GM19351 (cell line): ENCODE data around the gene PPP2R1B.

Experiments
- ATAC-seq: cut with Tn5 transposase; IDR thresholded peaks from one replicate; pipeline ENCODE4 v1.9.1; 2021; ENCODE audit warnings: mild to moderate bottlenecking, moderate library complexity; ENCODE audit not compliant: unreplicated experiment

The PPP2R1B gene

DNA sequence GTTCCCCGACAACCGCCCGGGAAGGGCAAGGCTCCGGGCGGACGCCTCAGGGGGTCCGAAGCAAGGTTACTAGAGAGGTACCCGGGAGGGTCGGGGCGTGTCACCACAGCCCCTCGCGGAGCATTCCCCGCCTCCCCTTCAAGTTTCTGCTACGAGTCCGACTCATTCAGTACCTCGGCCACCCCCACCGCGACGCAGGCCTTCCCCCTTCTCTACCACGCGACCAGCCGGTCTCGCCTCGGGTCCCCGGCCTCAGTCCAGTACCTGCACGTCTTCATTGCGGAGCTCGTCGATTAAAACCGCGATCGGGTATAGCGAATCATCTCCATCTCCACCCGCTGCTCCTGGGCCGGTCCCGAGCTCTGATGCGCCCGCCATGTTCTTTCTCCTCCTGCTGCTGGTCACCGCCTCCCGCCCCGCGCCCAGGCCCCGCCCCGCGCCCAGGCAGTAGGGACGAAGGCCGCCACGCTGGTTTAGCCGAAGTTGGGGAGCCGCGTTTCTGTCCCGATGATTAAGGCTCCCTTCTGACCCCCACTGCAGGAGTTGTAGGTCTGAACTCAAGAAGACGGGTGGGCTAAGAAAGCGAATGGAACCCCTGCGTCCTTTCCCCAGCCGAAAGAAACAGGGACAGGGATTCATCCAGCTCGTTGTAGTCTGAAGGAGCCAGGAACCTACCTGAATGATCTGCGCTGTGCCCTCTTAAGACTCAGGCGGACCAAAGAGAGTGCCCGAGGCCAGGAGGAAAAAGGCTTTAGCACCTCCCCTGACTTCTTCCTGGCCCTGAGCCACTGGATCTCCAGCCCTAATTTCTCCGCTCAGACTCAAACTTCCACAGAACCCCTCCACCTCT lies at the start of gene PPP2R1B:
Gene PPP2R1B (minus strand): TSS at position 406 of the 850 bp plus-strand sequence. CDS start 28 bp downstream, at position 378.
- ATAC-seq, result peak; percentile 91

- ATAC-seq, result no peak
Measured at GRCh38 chr11:111815489-111815888, 49.3 kb upstream of the PPP2R1B start.

DNA sequence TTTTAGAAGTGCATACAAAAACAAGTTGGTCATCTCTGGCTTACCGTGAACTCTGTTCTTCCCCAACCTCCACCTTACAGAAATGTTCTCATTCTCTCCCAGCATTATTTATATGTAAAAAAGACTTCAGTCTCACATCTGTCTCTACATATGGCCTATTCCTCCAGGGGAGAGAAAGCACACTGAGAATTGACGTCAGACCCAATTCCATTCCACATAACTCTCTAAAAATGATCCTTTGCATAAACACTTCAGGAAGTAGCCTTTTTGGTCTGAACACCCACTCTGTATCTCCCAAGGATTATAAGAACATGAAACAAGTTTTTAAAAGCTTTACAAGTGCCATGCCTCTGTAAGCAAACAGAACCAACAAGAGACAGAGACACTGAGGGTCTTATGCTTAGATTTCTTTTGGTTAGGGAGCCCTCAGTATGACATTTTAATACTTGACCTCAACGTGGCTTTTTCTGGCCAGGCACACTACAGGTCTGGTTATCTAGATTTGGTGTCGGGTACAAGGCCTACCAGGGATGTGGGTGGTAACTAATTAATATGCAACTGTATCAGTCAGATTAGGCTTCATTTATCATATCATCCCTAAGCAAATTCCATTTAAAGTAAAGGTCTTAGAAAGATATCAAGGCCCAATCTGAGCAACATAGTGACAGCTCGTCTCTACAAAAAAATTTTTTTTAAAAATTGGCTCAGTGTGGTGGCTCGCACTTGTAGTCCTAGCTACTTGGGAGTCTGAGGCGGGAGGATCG lies 48.5 kb upstream of the PPP2R1B start:
- no peak for ATAC-seq

- ATAC-seq, result no peak
Measured at GRCh38 chr11:111814106-111814505, 47.9 kb upstream of the PPP2R1B start.

DNA sequence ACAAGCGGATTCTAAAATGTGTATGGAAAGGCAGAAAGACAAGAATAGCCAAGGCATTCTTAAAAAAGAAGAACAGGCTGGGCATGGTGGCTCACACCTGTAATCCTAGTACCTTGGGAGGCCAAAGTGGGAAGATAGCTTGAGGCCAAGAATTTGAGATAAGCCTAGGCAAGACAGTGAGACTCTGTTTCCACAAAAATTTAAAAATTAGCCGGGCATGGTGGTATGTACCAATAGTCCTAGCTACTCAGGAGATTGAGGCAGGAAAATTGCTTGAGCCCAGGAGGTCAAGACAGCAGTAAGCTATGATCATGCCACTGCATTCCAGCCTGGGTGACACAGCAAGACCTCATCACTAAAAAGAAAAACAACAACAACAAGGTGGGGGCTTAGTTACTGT lies 46.0 kb upstream of the PPP2R1B start:
- no peak for ATAC-seq

GRCh38 chr11:111811445-111811844 lies 45.3 kb upstream of the PPP2R1B start:
- no peak for ATAC-seq

DNA sequence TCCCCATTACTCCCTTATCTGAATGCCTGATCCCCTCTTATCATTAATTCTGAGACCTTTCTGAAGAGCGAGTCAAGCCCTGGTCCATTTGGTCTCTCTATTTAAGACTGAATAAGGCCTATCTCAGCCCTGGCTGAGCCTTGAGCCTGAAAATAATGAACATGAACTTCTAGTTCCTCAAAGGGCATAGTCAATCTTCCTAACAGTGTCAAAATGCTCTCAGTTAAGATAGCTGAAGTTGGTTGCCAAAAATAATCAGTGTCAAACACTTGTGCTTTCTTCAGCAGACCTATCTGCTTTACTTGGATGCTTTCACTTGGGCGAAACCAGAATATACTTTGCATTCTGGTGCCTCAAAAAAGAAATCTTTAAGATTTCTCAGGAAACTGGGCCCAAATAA lies 42.6 kb upstream of the PPP2R1B start:
- no peak for ATAC-seq

DNA sequence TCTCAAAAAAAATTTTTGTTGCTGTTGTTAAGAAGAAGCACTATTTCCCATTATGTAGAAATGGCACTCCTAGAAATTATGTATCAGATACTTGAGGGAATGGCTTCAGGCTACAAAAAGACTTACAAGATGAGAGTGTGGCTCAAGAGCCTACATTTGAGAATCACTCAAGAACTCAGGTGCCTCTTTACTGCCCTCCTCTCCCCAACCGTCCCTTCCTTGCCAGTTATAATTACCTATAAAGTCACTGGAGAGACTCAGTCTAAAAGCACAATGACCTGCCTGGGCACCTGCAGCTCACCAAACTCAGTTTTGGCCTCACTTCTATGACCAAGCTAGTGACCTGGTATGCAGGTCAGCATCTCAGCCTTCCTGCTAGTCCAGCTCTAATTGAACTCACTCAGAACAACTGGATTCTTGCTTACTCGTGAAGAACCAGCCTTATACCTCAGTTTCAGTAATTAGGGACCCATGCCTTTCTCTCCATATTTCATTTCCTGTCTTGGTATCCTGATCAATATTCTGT lies 41.9 kb upstream of the PPP2R1B start:
- no peak for ATAC-seq

GRCh38 chr11:111807076-111807475 lies 40.9 kb upstream of the PPP2R1B start:
- no peak for ATAC-seq

- ATAC-seq, result no peak
Measured at GRCh38 chr11:111801135-111801534, 34.9 kb upstream of the PPP2R1B start.

DNA sequence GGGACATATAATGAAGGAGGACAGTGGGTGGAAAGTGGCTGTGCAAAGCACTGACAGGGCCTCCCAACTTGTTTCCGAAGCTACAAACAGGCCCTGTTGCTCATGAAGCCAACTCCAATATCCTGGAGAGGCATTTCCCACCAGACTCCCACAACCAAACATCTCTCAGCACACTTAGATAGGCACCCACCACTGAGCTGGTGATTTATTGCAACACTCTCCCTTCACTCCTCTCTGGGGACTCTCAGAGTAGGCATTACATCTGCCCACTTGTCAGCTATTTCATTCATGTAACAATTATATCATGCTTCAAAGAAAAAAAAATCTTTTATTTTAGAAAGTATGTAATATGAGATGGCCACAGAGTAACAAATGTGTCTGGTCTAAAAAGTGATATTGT lies 32.1 kb upstream of the PPP2R1B start:
- no peak for ATAC-seq

GRCh38 chr11:111797145-111797581 lies 31.0 kb upstream of the PPP2R1B start:
- no peak for ATAC-seq

GRCh38 chr11:111796696-111797095 lies 30.5 kb upstream of the PPP2R1B start:
- ATAC-seq, result no peak

GRCh38 chr11:111795334-111795985 lies 29.3 kb upstream of the PPP2R1B start:
- ATAC-seq, result no peak

DNA sequence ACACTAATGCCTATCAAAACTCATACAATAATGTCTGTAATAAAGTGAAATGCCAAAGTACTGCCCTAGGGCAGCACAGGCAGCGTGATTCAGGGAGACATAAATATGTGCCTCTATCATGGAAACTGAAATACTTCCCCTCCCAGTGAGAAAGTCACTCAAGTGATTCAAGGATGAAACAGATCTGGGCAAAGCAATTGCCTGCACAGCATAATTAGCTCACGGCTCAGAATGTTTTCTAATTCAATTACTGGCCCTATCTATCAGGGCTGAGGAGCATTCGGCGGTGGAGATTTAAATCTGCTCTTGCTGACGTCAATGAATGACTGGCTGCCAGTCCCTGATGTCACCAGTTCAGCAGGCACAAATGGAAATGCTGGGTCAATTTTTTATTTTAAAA lies 27.7 kb upstream of the PPP2R1B start:
- ATAC-seq, result no peak

GRCh38 chr11:111792955-111793500 lies 26.8 kb upstream of the PPP2R1B start:
- ATAC-seq, result no peak

- ATAC-seq, result no peak
Measured at GRCh38 chr11:111792314-111792713, 26.1 kb upstream of the PPP2R1B start.

DNA sequence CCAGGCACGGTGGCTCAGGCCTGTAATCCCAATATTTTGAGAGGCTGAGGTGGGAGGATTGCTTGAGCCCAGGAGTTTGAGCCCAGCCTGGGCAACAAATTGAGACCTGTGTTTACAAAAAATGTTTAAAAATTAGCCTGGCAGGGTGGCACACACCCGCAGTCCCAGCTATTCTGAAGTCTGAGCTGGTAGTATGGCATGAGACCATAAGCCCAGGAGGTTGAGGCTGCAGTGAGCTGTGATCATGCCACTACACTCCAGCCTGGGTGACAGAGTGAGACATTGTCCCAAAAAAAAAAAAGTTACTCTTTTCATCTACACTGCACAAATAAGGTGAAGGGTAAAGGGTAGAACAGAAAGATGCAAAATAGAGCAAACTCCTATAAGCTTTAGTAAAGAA lies 22.3 kb upstream of the PPP2R1B start:
- no peak for ATAC-seq

DNA sequence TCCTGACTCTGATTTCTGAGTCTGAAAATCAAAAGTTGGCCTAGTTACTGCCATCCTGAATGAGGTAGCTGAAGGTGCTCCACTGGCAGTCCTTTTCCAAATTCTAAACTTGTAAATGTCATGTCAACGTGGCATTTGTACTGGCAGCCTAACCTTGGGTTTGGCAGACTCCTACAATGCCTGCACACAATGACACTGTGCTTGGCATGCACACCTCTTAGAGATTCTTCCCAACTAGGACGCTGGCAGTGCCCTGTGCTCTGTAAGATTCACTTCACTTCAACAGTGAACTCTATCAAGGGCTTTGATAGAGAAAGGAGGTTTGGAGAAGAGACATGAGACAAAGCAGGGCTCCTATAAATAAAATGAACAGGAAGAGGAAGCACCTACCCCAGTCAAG lies 21.9 kb upstream of the PPP2R1B start:
- no peak for ATAC-seq

- ATAC-seq, result no peak
Measured at GRCh38 chr11:111785886-111786412, 19.8 kb upstream of the PPP2R1B start.

DNA sequence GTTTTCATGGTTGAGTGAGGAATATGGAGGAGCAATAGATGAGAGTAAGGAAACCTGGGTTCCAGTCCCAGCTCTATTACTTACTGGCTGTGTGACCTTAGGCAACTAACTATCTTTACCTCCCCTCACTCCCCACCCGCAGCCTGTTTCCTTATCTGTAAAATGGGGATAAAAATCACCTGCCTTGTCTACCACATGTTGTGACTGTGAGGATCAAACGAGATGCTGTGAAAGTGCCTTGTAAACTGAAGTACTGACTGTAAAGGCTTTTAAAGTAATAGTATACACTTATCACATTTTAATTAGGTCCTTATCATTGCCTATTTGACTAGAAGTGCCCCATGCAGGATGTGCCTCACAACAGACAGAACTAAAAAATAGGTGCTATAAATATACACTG lies 18.9 kb upstream of the PPP2R1B start:
- ATAC-seq, result no peak
